HG02943 (cell line): ENCODE results near the gene ESR1.
"Not testable (repeated sequence)": the region's sequence is repeated elsewhere in the genome, so short reads cannot be mapped to it uniquely, and the experiment has no call there.

Source experiments
- ATAC-seq: cut with Tn5 transposase; IDR thresholded peaks from one replicate; pipeline ENCODE4 v1.9.1; 2021; ENCODE audit warnings: mild to moderate bottlenecking, low read depth, moderate library complexity; ENCODE audit not compliant: unreplicated experiment

The ESR1 gene

GRCh38 chr6:151963001-151963400 lies 155.5 kb downstream of the ESR1 start:
- no peak for ATAC-seq

GRCh38 chr6:151964412-151964811 lies 156.9 kb downstream of the ESR1 start:
- not testable (repeated sequence) for ATAC-seq

- no peak for ATAC-seq
Observed at GRCh38 chr6:151974061-151974617, 166.7 kb downstream of the ESR1 start.

GRCh38 chr6:151975795-151976194 lies 168.3 kb downstream of the ESR1 start:
- ATAC-seq, result no peak

- ATAC-seq, result not testable (repeated sequence)
Observed at GRCh38 chr6:151988199-151988598, 180.7 kb downstream of the ESR1 start.

- ATAC-seq, result no peak
Observed at GRCh38 chr6:151992091-151992490, 184.6 kb downstream of the ESR1 start.

- no peak for ATAC-seq
Observed at GRCh38 chr6:151993364-151993763, 185.9 kb downstream of the ESR1 start.

GRCh38 chr6:151998784-151999183 lies 191.3 kb downstream of the ESR1 start:
- ATAC-seq, result no peak

- ATAC-seq, result no peak
Observed at GRCh38 chr6:151999194-151999593, 191.7 kb downstream of the ESR1 start.

- no peak for ATAC-seq
Observed at GRCh38 chr6:152001408-152001807, 193.9 kb downstream of the ESR1 start.

GRCh38 chr6:152002306-152002705 lies 194.8 kb downstream of the ESR1 start:
- no peak for ATAC-seq

- ATAC-seq, result no peak
Observed at GRCh38 chr6:152004036-152004566, 196.6 kb downstream of the ESR1 start.

GRCh38 chr6:152004896-152005295 lies 197.4 kb downstream of the ESR1 start:
- ATAC-seq, result no peak

- no peak for ATAC-seq
Observed at GRCh38 chr6:152008779-152009178, 201.3 kb downstream of the ESR1 start.

- ATAC-seq, result no peak
Observed at GRCh38 chr6:152012227-152012626, 204.7 kb downstream of the ESR1 start.

- no peak for ATAC-seq
Observed at GRCh38 chr6:152018876-152019275, 211.4 kb downstream of the ESR1 start.

- no peak for ATAC-seq
Observed at GRCh38 chr6:152022303-152022702, 214.8 kb downstream of the ESR1 start.

- no peak for ATAC-seq
Observed at GRCh38 chr6:152023613-152024012, 216.1 kb downstream of the ESR1 start.

- no peak for ATAC-seq
Observed at GRCh38 chr6:152026291-152026690, 218.8 kb downstream of the ESR1 start.

GRCh38 chr6:152026744-152027143 lies 219.3 kb downstream of the ESR1 start:
- ATAC-seq, result not testable (repeated sequence)

- not testable (repeated sequence) for ATAC-seq
Observed at GRCh38 chr6:152033765-152034164, 226.3 kb downstream of the ESR1 start.

GRCh38 chr6:152034631-152035030 lies 227.1 kb downstream of the ESR1 start:
- ATAC-seq, result no peak

- no peak for ATAC-seq
Observed at GRCh38 chr6:152046118-152046517, 238.6 kb downstream of the ESR1 start.
